ENCODE results near the gene PLEKHB2. TPM values are rescaled to one million over a fixed set of nuclear protein-coding genes. Genes with fewer than 3 reads are reported as not detected.

PLEKHB2 gene
- total and polyA plus RNA-seq, 9 of the 15 experiments (the other 6 are each of a cell fraction or from before 2014, with no cell fraction given) = 41.3 to 71.5 (median 50.2) TPM

GRCh38 chr2:131105156-131105949 is at the start of gene PLEKHB2 (continued):
- TF ChIP-seq PREB (CRISPR knock-in tag; IDR thresholded peaks at IDR 0.05) (no peak), ZNF274 (IDR thresholded peaks at IDR 0.05; ENCODE audit: borderline replicate concordance, low read depth, low read length) (no peak), ZNF408 (CRISPR knock-in tag; IDR thresholded peaks at IDR 0.05; ENCODE audit: low read depth) (no peak), ZNF282 (CRISPR knock-in tag; IDR thresholded peaks at IDR 0.05) (no peak), ZNF318 (IDR thresholded peaks at IDR 0.05; ENCODE audit: borderline replicate concordance in 1 of 2, low read depth in 1 of 2) (no peak), SUPT5H (IDR thresholded peaks at IDR 0.05) (peak; percentile 91), AFF4 (CRISPR knock-in tag; IDR thresholded peaks at IDR 0.05) (no peak; the same call in 1 of the 2 replicates)
